ENCODE data around the gene KLK4.

The KLK4 gene

DNA sequence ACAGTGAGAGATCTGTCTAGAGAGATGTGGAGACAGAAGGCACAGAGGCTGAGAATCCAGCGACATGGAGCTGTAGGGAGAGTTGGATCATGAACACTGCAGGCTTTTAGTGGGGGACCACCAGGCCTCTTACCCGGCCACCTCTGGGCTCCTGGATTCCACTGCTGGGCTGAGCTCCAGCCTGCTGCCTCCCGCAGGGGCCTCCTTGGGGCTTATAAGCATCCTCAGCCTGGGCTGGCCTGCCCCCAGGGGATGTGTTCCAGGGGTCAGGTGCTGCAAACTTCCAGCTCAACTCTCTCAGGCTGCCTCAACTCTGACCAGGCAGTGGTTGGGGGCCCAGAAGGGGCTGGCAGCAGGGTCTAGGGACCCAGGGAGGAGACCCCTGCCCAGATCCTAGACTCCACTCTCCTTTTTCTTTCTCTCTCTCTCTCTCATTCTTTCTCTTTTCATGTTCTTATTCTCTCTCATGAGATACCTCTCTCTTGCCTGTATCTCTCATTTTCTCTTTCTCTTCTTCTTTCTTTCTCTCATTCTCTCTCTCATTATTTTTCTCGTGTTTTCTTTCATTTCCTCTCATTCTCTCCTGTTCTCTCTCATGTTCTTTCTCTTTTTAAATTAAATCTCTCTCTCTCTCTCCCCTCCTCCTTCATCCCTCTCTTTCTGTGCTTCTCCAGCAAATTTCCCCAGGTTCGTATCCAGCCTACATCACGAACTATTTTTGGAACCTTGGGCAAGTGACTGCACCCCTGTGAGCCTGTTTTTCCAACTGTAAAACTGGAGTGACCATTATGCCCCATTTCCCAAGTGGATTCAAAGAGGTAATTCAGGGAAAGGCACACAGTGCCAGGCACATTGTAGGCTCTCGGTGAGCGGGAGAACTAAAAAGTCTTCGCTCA is at the start of gene KLK4:
TSS of gene KLK4 (minus strand) at position 190 of the 896 bp plus-strand sequence. CDS start 657 bp downstream, outside the sequence.
- DNase-seq (ENCODE audit: low spot score), result no peak

DNA sequence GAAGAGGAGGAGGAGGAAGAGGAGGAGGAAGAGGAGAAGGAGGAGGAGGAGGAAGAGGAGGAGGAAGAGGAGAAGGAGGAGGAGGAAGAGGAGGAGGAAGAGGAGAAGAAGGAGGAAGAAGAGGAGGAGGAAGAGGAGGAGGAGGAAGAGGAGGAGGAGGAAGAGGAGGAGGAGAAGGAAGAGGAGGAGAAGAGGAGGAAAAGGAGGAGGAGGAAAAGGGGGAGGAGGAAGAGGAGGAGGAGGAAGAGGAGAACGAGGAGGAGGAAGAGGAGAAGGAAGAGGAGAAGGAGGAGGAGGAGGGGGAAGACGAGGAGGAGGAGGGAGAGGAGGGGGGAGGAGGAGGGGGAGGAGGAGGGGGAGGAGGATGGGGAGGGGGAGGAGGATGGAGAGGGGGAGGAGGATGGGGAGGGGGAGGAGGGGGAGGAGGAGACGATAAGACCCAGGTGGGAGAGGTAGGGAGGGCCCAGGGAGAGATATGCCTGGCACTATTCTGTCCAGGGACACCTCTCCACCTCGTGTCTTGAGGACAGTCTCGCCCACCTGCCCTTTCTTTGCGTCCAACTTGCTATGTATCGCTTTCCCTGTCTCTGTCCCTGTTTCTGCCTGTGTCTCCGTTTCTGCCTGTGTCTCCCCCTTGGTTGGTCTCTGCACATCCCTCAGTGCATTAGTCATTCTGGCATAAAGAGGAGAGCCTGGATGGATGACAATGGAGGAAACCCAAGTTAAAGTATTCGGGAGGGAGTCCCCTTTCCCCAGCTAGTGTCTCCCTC is 48.7 kb upstream of the KLK4 start:
- no peak for DNase-seq (ENCODE audit: low spot score)

DNA sequence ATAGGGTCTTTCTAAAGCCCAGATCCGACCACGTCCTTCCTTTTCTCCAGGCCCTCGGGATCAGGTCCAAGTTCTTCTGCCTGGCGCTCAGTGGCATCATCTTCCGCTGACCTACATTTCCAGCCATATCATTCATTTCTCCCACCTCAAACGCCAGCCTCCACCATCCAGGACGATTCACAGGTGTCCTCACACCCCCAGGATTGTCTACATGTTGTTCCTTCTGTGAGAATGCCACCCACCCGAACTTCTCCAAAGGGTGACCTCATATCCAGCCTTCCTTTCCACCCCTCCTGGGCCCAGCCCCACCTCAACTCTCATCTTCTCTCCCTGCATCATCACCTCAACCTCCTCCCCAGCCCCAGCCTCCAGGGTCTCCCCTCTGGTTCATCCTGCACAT is 46.4 kb upstream of the KLK4 start:
- no peak for DNase-seq (ENCODE audit: low spot score)

GRCh38 chr19:50952910-50953309 is 41.7 kb upstream of the KLK4 start, which contains the start of gene KLK5:
Gene KLK5 (minus strand): TSS chr19:50953038. CDS start chr19:50952657, 381 bp downstream.
- no peak for DNase-seq (ENCODE audit: low spot score)

- DNase-seq (ENCODE audit: low spot score), result no peak
These were observed 38.7 kb upstream of the KLK4 start for GRCh38 chr19:50949861-50950260.

GRCh38 chr19:50947123-50947522 is 35.9 kb upstream of the KLK4 start:
- DNase-seq (ENCODE audit: low spot score), result no peak

DNA sequence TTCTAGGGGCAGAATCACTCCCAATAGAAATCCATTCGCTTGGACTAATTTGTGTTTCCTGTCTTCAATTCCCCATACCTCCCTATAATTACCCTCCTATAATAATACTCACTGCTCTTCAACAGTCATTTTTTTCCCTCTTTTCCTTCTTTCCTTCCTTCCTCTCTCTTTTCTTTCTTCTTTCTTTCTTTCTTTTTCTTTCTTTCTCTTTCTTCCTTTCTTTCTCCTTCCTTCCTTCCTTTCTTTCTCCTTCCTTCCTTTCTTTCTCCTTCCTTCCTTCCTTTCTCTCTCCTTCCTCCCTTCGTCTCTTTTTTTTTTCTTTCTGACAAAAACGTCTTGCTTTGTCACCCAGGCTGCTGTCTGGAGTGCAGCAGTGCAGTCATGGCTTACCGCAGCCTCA is 33.6 kb upstream of the KLK4 start:
- DNase-seq (ENCODE audit: low spot score), result no peak

- DNase-seq (ENCODE audit: low spot score), result no peak
These were observed 32.1 kb upstream of the KLK4 start for GRCh38 chr19:50943074-50943828.

DNA sequence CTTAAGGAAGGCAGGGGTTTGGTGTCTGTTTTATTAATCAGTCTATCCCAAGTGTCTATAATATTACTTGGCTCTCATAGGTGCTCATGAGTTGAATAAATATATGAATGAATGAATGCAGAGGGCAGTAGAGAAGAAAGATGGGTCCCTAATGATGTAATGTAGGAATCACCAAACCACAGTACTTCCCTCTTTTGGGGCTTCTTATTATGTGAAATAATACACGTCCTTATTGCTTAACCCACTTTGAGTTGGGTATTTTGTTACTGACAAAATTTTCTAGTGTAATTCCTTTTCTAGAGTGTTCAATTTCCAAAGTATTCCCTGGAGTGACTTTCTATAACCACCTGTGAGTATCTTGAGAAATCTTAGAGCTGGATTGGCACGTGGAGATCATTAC is 28.4 kb upstream of the KLK4 start:
- no peak for DNase-seq (ENCODE audit: low spot score)

DNA sequence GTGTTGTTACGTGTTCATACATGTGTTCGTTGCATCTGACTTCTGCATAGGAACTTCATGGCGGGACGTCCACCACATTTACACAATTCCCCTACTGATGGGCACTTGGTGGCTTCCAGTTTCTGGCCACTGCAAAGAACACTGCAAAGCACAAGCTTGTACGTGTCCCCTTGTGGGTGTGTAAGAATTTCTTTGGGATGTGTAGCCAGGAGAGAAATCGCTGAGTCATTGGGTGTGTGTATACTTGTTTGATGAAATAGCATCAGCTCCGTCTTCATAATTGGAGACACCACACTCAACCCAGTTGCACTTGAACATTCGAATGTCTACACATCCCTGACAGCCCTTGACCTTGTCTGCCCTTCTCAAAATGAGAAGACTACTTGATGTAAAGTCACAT is 22.4 kb upstream of the KLK4 start:
- no peak for DNase-seq (ENCODE audit: low spot score)

DNA sequence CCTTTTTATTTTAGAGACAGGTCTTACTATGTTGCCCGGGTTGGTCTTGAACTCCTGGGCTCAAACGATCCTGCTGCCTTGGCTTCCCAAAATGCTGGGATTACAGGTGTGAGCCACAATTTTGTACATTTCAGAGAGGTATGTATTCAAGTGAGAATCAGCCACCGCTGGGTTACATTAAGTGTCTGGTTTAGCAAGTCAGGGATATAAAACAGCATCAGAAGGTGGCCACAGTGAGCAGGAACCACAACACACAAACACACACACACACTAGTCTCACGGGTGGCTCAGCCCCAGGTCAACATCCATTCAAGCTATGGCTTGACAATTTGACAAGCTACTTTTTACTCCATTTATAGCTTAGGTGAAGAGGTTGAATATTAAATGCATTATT is 21.5 kb upstream of the KLK4 start:
- no peak for DNase-seq (ENCODE audit: low spot score)

DNA sequence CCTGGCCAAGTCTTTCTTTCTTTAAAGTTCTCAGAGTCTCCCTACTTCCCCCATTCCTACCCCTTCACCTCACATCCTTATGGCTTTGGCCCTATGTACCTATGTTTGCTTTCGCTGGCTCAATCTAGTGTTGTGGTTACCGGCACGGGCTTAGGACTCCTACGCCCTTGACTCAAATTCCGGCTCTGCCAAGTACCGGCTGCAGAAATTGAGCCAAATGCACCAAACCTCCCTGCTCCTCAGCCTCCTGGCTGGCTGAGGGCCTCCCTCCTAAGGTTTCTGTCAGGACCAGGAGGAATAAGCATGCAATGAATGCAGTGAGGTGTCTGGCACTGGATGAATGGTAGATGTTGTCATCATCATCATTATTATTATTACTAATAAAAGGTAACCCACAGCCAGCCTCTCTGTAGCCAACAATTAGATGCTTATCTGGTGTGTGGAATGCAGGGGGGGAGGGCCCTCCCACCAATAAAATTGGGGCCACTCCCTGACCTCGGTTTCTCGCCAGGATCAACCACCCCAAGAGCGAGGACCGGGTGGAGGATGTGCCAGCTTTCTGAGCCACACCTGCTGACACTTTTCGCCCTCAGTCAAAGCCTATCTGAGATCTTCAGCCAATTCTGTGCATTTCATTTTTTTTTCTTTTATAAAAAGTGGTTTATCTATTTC is 21.0 kb upstream of the KLK4 start:
- DNase-seq (ENCODE audit: low spot score), result no peak

- DNase-seq (ENCODE audit: low spot score), result no peak
These were observed 19.8 kb upstream of the KLK4 start for GRCh38 chr19:50931023-50931422.

GRCh38 chr19:50928831-50929230 is 17.6 kb upstream of the KLK4 start:
- DNase-seq (ENCODE audit: low spot score), result no peak

- no peak for DNase-seq (ENCODE audit: low spot score)
These were observed 14.9 kb upstream of the KLK4 start for GRCh38 chr19:50926144-50926543.

DNA sequence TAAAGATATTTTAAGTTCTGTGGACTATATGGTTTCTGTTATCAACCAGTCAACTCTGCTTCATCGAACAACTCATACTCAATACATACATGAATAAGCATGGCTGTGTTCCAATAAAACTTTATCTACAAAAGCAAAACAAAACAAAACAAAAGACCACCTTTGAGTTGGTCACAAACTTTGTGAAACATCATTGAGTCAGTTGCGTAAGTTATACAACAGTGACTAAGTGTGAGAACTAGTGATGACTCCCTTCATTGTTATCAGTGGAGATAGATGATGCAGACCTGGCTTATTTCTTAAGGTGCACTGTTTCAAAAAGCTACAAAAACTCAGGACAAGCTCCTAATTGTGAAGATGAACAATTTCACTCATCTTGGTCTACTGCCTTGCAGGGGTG is 14.5 kb upstream of the KLK4 start:
- DNase-seq (ENCODE audit: low spot score), result no peak

DNA sequence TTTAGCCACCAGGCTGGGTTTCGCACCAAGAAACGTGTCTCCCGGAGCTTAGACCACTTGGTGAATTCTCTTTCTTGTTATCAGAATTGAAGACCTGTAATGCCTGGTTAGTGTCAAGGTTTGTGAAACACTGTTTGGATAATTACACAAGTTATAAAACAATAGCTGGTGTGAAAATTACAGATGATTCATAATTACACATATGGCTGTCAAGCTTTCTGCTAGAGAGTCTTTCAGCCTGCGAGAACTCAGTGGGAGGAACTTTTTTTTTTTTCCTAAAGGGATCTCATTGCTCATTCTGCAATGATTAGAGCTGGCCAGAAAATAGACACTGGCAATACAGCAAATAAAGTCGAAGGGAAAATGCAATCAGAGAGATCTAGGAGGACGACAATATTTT is 13.4 kb upstream of the KLK4 start:
- DNase-seq (ENCODE audit: low spot score), result no peak

GRCh38 chr19:50922317-50922853 is 11.2 kb upstream of the KLK4 start:
- peak; percentile 75 for DNase-seq (ENCODE audit: low spot score)

GRCh38 chr19:50921426-50922316 is 10.5 kb upstream of the KLK4 start:
- DNase-seq (ENCODE audit: low spot score), result no peak

- no peak for DNase-seq (ENCODE audit: low spot score)
These were observed 4.9 kb upstream of the KLK4 start for GRCh38 chr19:50916069-50916468.

Measured in CD4-positive, alpha-beta T cell treated with Interleukin-6 at 100 ng/mL for 8 hours (primary cell).